Heart right ventricle (tissue), 16 donors: ENCODE measurements around the gene CAPRIN1. TPM values are rescaled to one million over a fixed set of nuclear protein-coding genes. Genes with fewer than 3 reads are reported as not detected.
A peak's percentile ranks its signal among the peaks of the same experiment; 100 is the strongest.

Source experiments
- ATAC-seq, 8 donors: fragments of 200-7000 bp; cut with Tn5 transposase; one replicate each; pipeline ENCODE4 v1.9.1; 2020; ENCODE audit warnings: mild to moderate bottlenecking in 8 of 8, moderate library complexity in 8 of 8, moderate number of reproducible peaks in 1 of 8
- DNase-seq, 2 donors: peaks; one replicate each; pipeline ENCODE4 v3.0.0-alpha.2; 2020
- H3K27ac ChIP-seq, 10 donors: fragments of 200-600 bp; sonication (generic) in 2 of 10; one replicate each; pipeline versions ENCODE4 v1.5.0 to v1.8.0; 2020 to 2022; ENCODE audit warnings: mild to moderate bottlenecking in 3 of 10
- H3K27me3 ChIP-seq, 7 donors: fragments of 200-600 bp; one replicate each; pipeline ENCODE4 v1.8.0; 2021 to 2022; ENCODE audit warnings: mild to moderate bottlenecking in 2 of 7
- H3K36me3 ChIP-seq, 9 donors: fragments of 200-600 bp; sonication (generic) in 1 of 9; one replicate each; pipeline versions ENCODE4 v1.5.0 to v1.8.0; 2020 to 2022; ENCODE audit warnings: mild to moderate bottlenecking in 2 of 9
- H3K4me1 ChIP-seq, 9 donors: fragments of 200-600 bp; sonication (generic) in 1 of 9; one replicate each; pipeline versions ENCODE4 v1.5.0 to v1.8.0; 2020 to 2022; ENCODE audit warnings: mild to moderate bottlenecking in 4 of 9
- H3K4me3 ChIP-seq, 10 donors: fragments of 200-600 bp; sonication (generic) in 2 of 10; one replicate each; pipeline versions ENCODE4 v1.5.0 to v1.8.0; 2020 to 2022; ENCODE audit warnings: mild to moderate bottlenecking in 7 of 10, moderate library complexity in 2 of 10
- H3K9me3 ChIP-seq, 11 donors: fragments of 200-600 bp in 10 of 11; sonication (generic) in 2 of 11; one replicate each; pipeline versions ENCODE4 v1.5.0 to v1.8.0; 2013 to 2022; ENCODE audit warnings: mild to moderate bottlenecking in 2 of 11, control low read depth in 1 of 11, moderate library complexity in 1 of 11
- CTCF ChIP-seq, 9 donors: fragments of 200-600 bp; sonication (generic) in 2 of 9; IDR thresholded peaks; one replicate each; pipeline versions ENCODE4 v1.5.0 to v1.8.0; 2021 to 2022; ENCODE audit warnings: antibody characterized with exemption in 9 of 9, mild to moderate bottlenecking in 5 of 9, moderate library complexity in 1 of 9
- WGBS, 2 donors: extraction: QIAGEN DNeasy Blood & Tissue Kit; methylation state at CpG; one replicate each; pipeline ENCODE4 v1.1.7; 2013; ENCODE audit warnings: inconsistent platforms in 1 of 2; 5-methylcytosine and 5-hydroxymethylcytosine counted together
- intact Hi-C, 10 donors: fragments of 100-400 bp; cut with DNase I; formaldehyde crosslinking; loops; one replicate each; pipeline versions ENCODE4 v1.11.1 to v1.14.2; 2022
- polyA plus RNA-seq, 2 donors: library from polyadenylated mRNA; stranded (reverse); fragments of 200-250 nt; gene quantifications; one replicate each; pipeline ENCODE4 v1.2.3, GENCODE V29; 2013
- total RNA-seq, 10 donors: library from RNA; stranded (reverse); fragmentation: NEBNext Ultra II Directional in 3 of 10; extraction: Animal tissue kit (Norgen Biotek cat#: 25700) in 3 of 10; gene quantifications; one replicate each; pipeline versions ENCODE4 v1.2.1 to v1.2.4, GENCODE V29; 2021 to 2023
- donor health status: Arrhythmogenic right ventricular cardiomyopathy.
- donor health status: ischemic (EF 13 %, LVEDD 7.1; RV severe dilation, severe dysfunction).
- donor health status: healthy with polysubstance abuse.
- donor health status: DM: no; HTN: yes; CAD: no.
- donor health status: DM: no; HTN: no; CAD: no.
- donor health status: ischemic (EF 25% LVEDD 6.9; RV normal size, moderate dysfunction).
- donor health status: ischemic (EF 25% LVEDD 5.7; RV mildly dilated, moderate dysfunction).
- donor health status: healthy.
- donor health status: DM: yes; HTN: yes; CAD: no.
- donor health status: Ischemic cardiomyopathy.
- donor health status: ischemic (EF 35%, LVEDD 5.7; RV mildly dilated, moderate dysfunction).
- donor health status: nonischemic (EF 11% LVEDD 7.7; RV severe dilation, severe dysfunction).
- donor health status: DM: yes; HTN: yes; CAD: no.
- donor health status: PGD.
- donor health status: ischemic (EF 29% LVEDD 5.4; RV normal size, mild dysfunction).
- donor health status: nonischemic (EF 23%, LVEDD 6.1; RV moderate dilation, normal function).

The CAPRIN1 gene
- total and polyA plus RNA-seq, 12 donors: 37.9 to 142 (median 118) TPM

DNA sequence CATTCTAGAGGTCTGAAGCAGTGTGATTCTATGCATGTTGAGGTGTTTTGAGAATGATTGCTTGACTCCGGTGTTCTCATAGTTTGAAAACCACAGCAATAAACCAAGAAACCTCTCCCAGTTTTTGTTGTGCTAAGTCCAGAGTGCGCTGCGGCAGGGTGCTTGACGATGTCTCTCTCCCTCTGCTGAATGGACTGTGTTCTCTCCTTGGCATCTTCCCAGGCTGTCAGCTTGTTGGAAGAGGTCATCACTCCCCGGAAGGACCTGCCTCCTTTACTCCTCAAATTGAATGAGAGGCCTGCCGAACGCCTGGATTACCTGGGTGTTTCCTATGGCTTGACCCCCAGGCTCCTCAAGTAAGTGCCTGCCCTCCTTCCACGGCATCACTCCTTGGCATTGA lies 84.9 kb downstream of the CAPRIN1 start:
- Histone ChIP-seq H3K4me3 (no peak overlapping the region), H3K27me3 (no peaks in the 10 kb centered on the region), H3K4me1 (peaks cover 0 to 20% (median 6%) of the 10 kb centered on the region in 9 donors), H3K27ac (no peak overlapping the region), H3K9me3 (no peaks in the 10 kb centered on the region), H3K36me3 (peaks cover 0 to 100% (median 72%) of the 10 kb centered on the region in 9 donors)
- intact Hi-C loops: no loop called here
- DNase-seq (no peak), ATAC-seq (peak in 3 of 8 donors; percentile 50 to 64 (median 50))
- 87 to 91% methylated on average over 8 of the region's 8 CpGs for WGBS, 2 donors
- no peak for TF ChIP-seq CTCF (IDR thresholded peaks at IDR 0.05)

DNA sequence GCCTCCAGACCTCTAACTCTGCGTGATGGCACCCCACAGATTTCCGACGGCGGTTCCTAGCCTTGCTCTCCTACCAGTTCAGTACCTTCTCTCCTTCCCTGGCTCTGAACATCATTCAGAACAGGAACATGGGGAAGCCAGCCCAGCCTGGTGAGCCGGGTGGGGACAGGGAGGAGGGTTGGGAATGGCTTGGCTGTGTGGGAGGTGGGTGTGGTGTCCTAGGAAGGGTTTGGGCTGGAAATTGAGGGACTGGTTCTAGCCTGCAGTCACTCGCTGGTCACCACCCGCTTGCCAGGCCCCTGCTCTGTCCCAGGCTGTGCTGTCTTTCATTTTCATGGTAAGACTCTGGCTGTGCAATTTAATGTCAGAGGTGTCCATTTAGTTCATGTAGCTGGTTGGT lies 87.8 kb downstream of the CAPRIN1 start:
- Histone ChIP-seq H3K36me3 (peaks cover 0 to 100% (median 80%) of the 10 kb centered on the region in 9 donors), H3K4me3 (no peak overlapping the region), H3K27me3 (no peaks in the 10 kb centered on the region), H3K27ac (no peak overlapping the region), H3K9me3 (no peaks in the 10 kb centered on the region), H3K4me1 (peaks cover 0 to 13% (median 5%) of the 10 kb centered on the region in 9 donors)
- WGBS, 2 donors: 91 to 92% methylated on average over 7 of the region's 7 CpGs
- intact Hi-C loops: no loop called here
- TF ChIP-seq CTCF (IDR thresholded peaks at IDR 0.05): no peak
- DNase-seq (no peak), ATAC-seq (no peak)

DNA sequence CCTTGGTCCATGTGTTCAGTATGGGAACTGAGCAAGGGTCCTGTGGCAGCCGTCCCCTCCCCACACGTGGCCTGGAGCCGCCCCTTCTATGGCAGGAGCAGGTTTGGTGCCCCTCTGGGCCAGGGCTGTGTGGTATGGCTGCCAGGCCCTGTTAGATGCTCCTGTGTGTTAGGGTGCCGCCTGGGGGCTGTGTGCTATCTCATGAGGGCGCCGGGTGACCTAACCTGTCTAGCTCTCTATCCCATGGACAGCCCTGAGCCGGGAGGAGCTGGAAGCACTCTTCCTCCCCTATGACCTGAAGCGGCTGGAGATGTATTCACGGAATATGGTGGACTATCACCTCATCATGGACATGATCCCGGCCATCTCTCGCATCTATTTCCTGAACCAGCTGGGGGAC lies 88.6 kb downstream of the CAPRIN1 start:
- WGBS, 2 donors: 93 to 95% methylated on average over 11 of the region's 11 CpGs
- H3K4me1 ChIP-seq: peaks cover 0 to 13% (median 5%) of the 10 kb centered on the region in 9 donors
- TF ChIP-seq CTCF (IDR thresholded peaks at IDR 0.05): no peak
- DNase-seq (no peak), ATAC-seq (no peak)
- no peaks in the 10 kb centered on the region for H3K9me3 ChIP-seq
- H3K27me3 ChIP-seq: no peaks in the 10 kb centered on the region
- H3K36me3 ChIP-seq: peaks cover 0 to 100% (median 80%) of the 10 kb centered on the region in 9 donors
- intact Hi-C loops: no loop called here
- H3K4me3 ChIP-seq: no peak overlapping the region
- no peak overlapping the region for H3K27ac ChIP-seq

DNA sequence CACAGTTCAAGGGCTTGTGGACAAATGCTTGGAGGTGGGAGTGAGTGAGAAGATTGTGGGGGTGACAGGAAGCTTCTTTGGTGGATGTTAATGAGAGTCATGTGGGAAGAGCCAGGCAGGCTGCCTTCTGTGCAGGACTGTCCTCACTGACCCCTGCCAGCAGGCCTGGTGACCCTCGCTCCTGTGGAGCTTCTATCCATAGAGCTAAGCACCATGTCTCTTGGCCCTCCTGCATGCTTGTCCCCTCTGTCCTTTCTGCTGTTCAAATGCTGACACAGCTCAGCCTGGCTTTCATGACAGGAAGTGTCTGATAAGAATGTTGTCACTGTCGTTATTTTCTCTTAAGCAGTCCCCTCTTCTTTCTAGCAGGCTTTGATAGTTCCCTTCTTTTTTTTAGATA lies 91.5 kb downstream of the CAPRIN1 start:
- no peaks in the 10 kb centered on the region for H3K27me3 ChIP-seq
- no peaks in the 10 kb centered on the region for H3K9me3 ChIP-seq
- intact Hi-C loops: no loop called here
- H3K36me3 ChIP-seq: peaks cover 0 to 100% (median 84%) of the 10 kb centered on the region in 9 donors
- WGBS, 2 donors: 40 to 44% methylated on average over 2 of the region's 2 CpGs
- DNase-seq (no peak), ATAC-seq (peak in 6 of 8 donors; percentile 34 to 81 (median 54))
- H3K4me1 ChIP-seq: peaks cover 0 to 13% (median 0%) of the 10 kb centered on the region in 9 donors
- no peak overlapping the region for H3K4me3 ChIP-seq
- peak overlapping the region in 5 of 10 donors; percentile 14 to 57 (median 38) for H3K27ac ChIP-seq
- no peak for TF ChIP-seq CTCF (IDR thresholded peaks at IDR 0.05)
